HEK293 (cell line): ENCODE data around the gene FHAD1.

Experiments
- CTCF ChIA-PET: fragments of 350-600 bp; formaldehyde crosslinking; extraction: SDS; loops from one replicate; lab custom pipeline; 2021; ENCODE audit warnings: antibody characterized with exemption; lab: Yijun Ruan, JAX
- POLR2A ChIA-PET: fragments of 300-600 bp; formaldehyde crosslinking; extraction: SDS; loops from one replicate; lab custom pipeline; 2020; ENCODE audit warnings: antibody characterized with exemption, inconsistent platforms; lab: Yijun Ruan, JAX
- H3K27ac ChIP-seq: fragments of 200-500 bp; sonication (Bioruptor generic); 2 replicates; pipeline ENCODE4 v1.5.1; 2014; ENCODE audit warnings: low read depth, low read length, control low read depth, inconsistent platforms; ENCODE audit errors: extremely low read depth
- H3K36me3 ChIP-seq, 2 experiments: fragments of 200-500 bp in 1 of 2; sonication (Bioruptor generic) in 1 of 2; 1 replicate in 1 of 2; 2 replicates in 1 of 2; pipeline ENCODE4 v1.5.1; 2014 to 2017; ENCODE audit warnings: inconsistent platforms in 2 of 2, low read length in 2 of 2; ENCODE audit not compliant: control insufficient read depth in 2 of 2, insufficient read depth in 1 of 2
- H3K4me1 ChIP-seq: fragments of 200-500 bp; sonication (Bioruptor generic); 2 replicates; pipeline ENCODE4 v1.5.1; 2014; ENCODE audit warnings: mild to moderate bottlenecking, low read length, inconsistent platforms; ENCODE audit not compliant: control insufficient read depth, insufficient read depth
- H3K4me3 ChIP-seq: 2 replicates; pipeline ENCODE4 v1.5.1; 2011; ENCODE audit warnings: low read depth, mild to moderate bottlenecking, control low read depth, low read length, moderate library complexity
- H3K9me3 ChIP-seq: fragments of 200-500 bp; sonication (Bioruptor generic); 2 replicates; pipeline ENCODE4 v1.5.1; 2014; ENCODE audit warnings: low read depth, low read length, inconsistent platforms; ENCODE audit not compliant: control insufficient read depth, insufficient read depth
- EGR2 ChIP-seq: fragments of 450-650 bp; formaldehyde crosslinking; IDR thresholded peaks from 2 replicates; pipeline ENCODE4 v1.5.1; 2016; ENCODE audit warnings: low read depth, missing biosample characterization, missing genetic modification characterization
- KLF16 ChIP-seq: fragments of 450-650 bp; formaldehyde crosslinking; IDR thresholded peaks from 2 replicates; pipeline ENCODE4 v1.5.1; 2017; ENCODE audit warnings: missing biosample characterization, missing genetic modification characterization
- KLF8 ChIP-seq: fragments of 450-650 bp; formaldehyde crosslinking; IDR thresholded peaks from 2 replicates; pipeline ENCODE4 v1.5.1; 2016; ENCODE audit warnings: missing biosample characterization, missing genetic modification characterization
- KLF9 ChIP-seq: fragments of 450-650 bp; formaldehyde crosslinking; IDR thresholded peaks from 2 replicates; pipeline ENCODE4 v1.5.1; 2016; ENCODE audit warnings: missing biosample characterization, missing genetic modification characterization, low read depth
- PATZ1 ChIP-seq: fragments of 450-650 bp; formaldehyde crosslinking; IDR thresholded peaks from 2 replicates; pipeline ENCODE4 v1.5.1; 2016; ENCODE audit warnings: missing biosample characterization, missing genetic modification characterization
- SETDB1 ChIP-seq: IDR thresholded peaks from one replicate; pipeline ENCODE4 v1.6.1; 2017; ENCODE audit warnings: mild to moderate bottlenecking, low read length, moderate library complexity, mixed read lengths; ENCODE audit not compliant: insufficient read length
- TSHZ1 ChIP-seq: fragments of 450-650 bp; formaldehyde crosslinking; IDR thresholded peaks from 2 replicates; pipeline ENCODE4 v1.5.1; 2016; ENCODE audit warnings: missing biosample characterization, missing genetic modification characterization, borderline replicate concordance
- ZFP3 ChIP-seq: fragments of 450-650 bp; formaldehyde crosslinking; IDR thresholded peaks from 2 replicates; pipeline ENCODE4 v1.5.1; 2016; ENCODE audit warnings: low read depth, missing biosample characterization, missing genetic modification characterization
- ZNF132 ChIP-seq: fragments of 450-650 bp; formaldehyde crosslinking; IDR thresholded peaks from 2 replicates; pipeline ENCODE4 v1.5.1; 2017; ENCODE audit warnings: missing biosample characterization, missing genetic modification characterization, borderline replicate concordance
- ZNF133 ChIP-seq: fragments of 450-650 bp; formaldehyde crosslinking; IDR thresholded peaks from 2 replicates; pipeline ENCODE4 v1.5.1; 2016; ENCODE audit warnings: missing biosample characterization, missing genetic modification characterization
- ZNF26 ChIP-seq: fragments of 450-650 bp; formaldehyde crosslinking; IDR thresholded peaks from 2 replicates; pipeline ENCODE4 v1.5.1; 2016; ENCODE audit warnings: missing biosample characterization, missing genetic modification characterization
- ZNF266 ChIP-seq: fragments of 450-650 bp; formaldehyde crosslinking; IDR thresholded peaks from 2 replicates; pipeline ENCODE4 v1.5.1; 2016; ENCODE audit warnings: missing biosample characterization, missing genetic modification characterization, low read depth
- ZNF311 ChIP-seq: fragments of 450-650 bp; formaldehyde crosslinking; IDR thresholded peaks from 2 replicates; pipeline ENCODE4 v1.5.1; 2017; ENCODE audit warnings: missing biosample characterization, missing genetic modification characterization, borderline replicate concordance
- ZNF324 ChIP-seq: fragments of 450-650 bp; formaldehyde crosslinking; IDR thresholded peaks from 2 replicates; pipeline ENCODE4 v1.5.1; 2016; ENCODE audit warnings: missing biosample characterization, missing genetic modification characterization
- ZNF501 ChIP-seq: fragments of 450-650 bp; formaldehyde crosslinking; IDR thresholded peaks from 2 replicates; pipeline ENCODE4 v1.5.1; 2016; ENCODE audit warnings: missing biosample characterization, missing genetic modification characterization
- ZNF510 ChIP-seq: fragments of 450-650 bp; formaldehyde crosslinking; IDR thresholded peaks from 2 replicates; pipeline ENCODE4 v1.5.1; 2018; ENCODE audit warnings: mild to moderate bottlenecking, missing genetic modification characterization, missing biosample characterization; ENCODE audit not compliant: insufficient replicate concordance
- ZNF621 ChIP-seq: fragments of 450-650 bp; formaldehyde crosslinking; IDR thresholded peaks from 2 replicates; pipeline ENCODE4 v1.5.1; 2017; ENCODE audit warnings: missing biosample characterization, missing genetic modification characterization
- ZNF658 ChIP-seq: fragments of 450-650 bp; formaldehyde crosslinking; IDR thresholded peaks from 2 replicates; pipeline ENCODE4; 2016; ENCODE audit warnings: missing biosample characterization, missing genetic modification characterization
- ZNF677 ChIP-seq: fragments of 450-650 bp; IDR thresholded peaks from 2 replicates; pipeline ENCODE4 v1.5.0; 2018; ENCODE audit warnings: missing biosample characterization, mild to moderate bottlenecking, missing genetic modification characterization, moderate library complexity
- ZNF704 ChIP-seq: fragments of 450-650 bp; formaldehyde crosslinking; IDR thresholded peaks from 2 replicates; pipeline ENCODE4 v1.5.1; 2016; ENCODE audit warnings: missing biosample characterization, missing genetic modification characterization
- ZNF843 ChIP-seq: fragments of 450-650 bp; formaldehyde crosslinking; IDR thresholded peaks from 2 replicates; pipeline ENCODE4 v1.5.1; 2016; ENCODE audit warnings: missing biosample characterization, missing genetic modification characterization

The FHAD1 gene

GRCh38 chr1:15246960-15247614 lies at the start of gene FHAD1 (continued):
- TF ChIP-seq ZNF510 (tag by site-specific recombination): no peak
- no peak for TF ChIP-seq ZNF501 (tag by site-specific recombination)
- no peak for TF ChIP-seq ZNF132 (tag by site-specific recombination)
- peak; percentile 26; the same call in 1 of the 2 replicates for TF ChIP-seq ZNF677 (tag by site-specific recombination)
- TF ChIP-seq ZNF704 (tag by site-specific recombination): no peak
- TF ChIP-seq ZNF324 (tag by site-specific recombination): peak; percentile 59; the same call in 1 of the 2 replicates
- TF ChIP-seq ZNF266 (tag by site-specific recombination): no peak
- no peak for TF ChIP-seq ZFP3 (tag by site-specific recombination)
- peak; percentile 51; the same call in 1 of the 2 replicates for TF ChIP-seq KLF8 (tag by site-specific recombination)
- no peak for TF ChIP-seq ZNF133 (tag by site-specific recombination)
- TF ChIP-seq PATZ1: peak; percentile 57
- TF ChIP-seq ZNF311: no peak
- 0 out of 2 replicates have a peak, but pooled peaks have one; percentile 18 for TF ChIP-seq EGR2 (tag by site-specific recombination)
- TF ChIP-seq KLF9: peak; percentile 99
- peak; percentile 68; the same call in 1 of the 2 replicates for TF ChIP-seq KLF16 (tag by site-specific recombination)
- no peak for TF ChIP-seq ZNF26
- TF ChIP-seq ZNF621 (tag by site-specific recombination): no peak
- TF ChIP-seq ZNF843 (tag by site-specific recombination): no peak
- no peak for TF ChIP-seq ZNF658

- Histone ChIP-seq H3K9me3 (no peaks in the 10 kb centered on the region), H3K27ac (no peak overlapping the region), H3K36me3 (no peaks in the 10 kb centered on the region), H3K4me1 (peaks cover 7% of the 10 kb centered on the region), H3K4me3 (no peak overlapping the region)
- ChIA-PET CTCF (interaction anchor here (0.7 kb wide), 1 partner anchor 1506 kb away, joined by 3 read pairs; no protein-coding TSS in a partner anchor), POLR2A (no interaction called here)
- TF ChIP-seq TSHZ1 (tag by site-specific recombination): no peak
- peak; percentile 22 for TF ChIP-seq SETDB1
These were observed 49.2 kb upstream of the FHAD1 start for GRCh38 chr1:15197591-15198447.
